Stomach smooth muscle (tissue), 2 donors: Measurements from ENCODE around the gene RAB3GAP2.
"Not testable (repeated sequence)": the region's sequence is repeated elsewhere in the genome, so short reads cannot be mapped to it uniquely, and the experiment has no call there.

Experiments
- H3K27ac ChIP-seq: one replicate; pipeline ENCODE4 v1.7.0; 2013; ENCODE audit warnings: mild to moderate bottlenecking, low read length, inconsistent platforms
- H3K27me3 ChIP-seq, 2 donors: one replicate each; pipeline ENCODE4 v1.7.0; 2013; ENCODE audit warnings: low read length in 2 of 2; ENCODE audit not compliant: insufficient read depth in 2 of 2, control insufficient read depth in 1 of 2
- H3K36me3 ChIP-seq, 2 donors: one replicate each; pipeline ENCODE4 v1.7.0; 2013; ENCODE audit warnings: low read length in 2 of 2; ENCODE audit not compliant: control insufficient read depth in 2 of 2, insufficient read depth in 2 of 2
- H3K4me1 ChIP-seq: one replicate; pipeline ENCODE4 v1.7.0; 2013; ENCODE audit warnings: low read length; ENCODE audit not compliant: control insufficient read depth, insufficient read depth
- H3K4me3 ChIP-seq, 2 donors: one replicate each; pipeline ENCODE4 v1.7.0; 2013; ENCODE audit warnings: low read length in 2 of 2
- H3K9ac ChIP-seq, 2 donors: one replicate each; pipeline ENCODE4 v1.7.0; 2013; ENCODE audit warnings: low read length in 2 of 2, mild to moderate bottlenecking in 1 of 2
- H3K9me3 ChIP-seq, 2 donors: one replicate each; pipeline ENCODE4 v1.7.0; 2013; ENCODE audit warnings: low read length in 2 of 2; ENCODE audit not compliant: control insufficient read depth in 2 of 2
- donor health status: healthy.
- donor health status: Pancreatic carcinoma.

Gene RAB3GAP2

DNA sequence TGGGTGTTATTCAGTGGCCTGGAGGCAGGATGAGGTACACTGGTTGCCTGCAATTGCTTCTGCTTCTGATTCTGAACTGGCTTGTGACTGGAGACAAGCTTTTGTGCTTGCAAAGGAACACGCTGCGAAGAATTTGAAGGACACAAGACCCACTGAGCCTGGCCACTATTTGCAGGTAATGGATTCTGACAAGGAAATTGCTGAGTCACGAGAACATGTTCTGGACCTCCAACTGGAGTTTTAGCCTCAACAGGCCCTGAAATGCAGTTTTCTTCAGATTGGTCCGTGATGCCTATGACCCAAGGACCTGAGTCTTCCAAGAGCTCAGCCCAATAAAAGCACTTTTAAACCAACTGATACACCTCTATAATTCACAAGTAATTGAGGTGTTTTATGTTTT, 4.6 kb downstream of the RAB3GAP2 start:
- Histone ChIP-seq H3K27ac (no peak overlapping the region), H3K9me3 (no peaks in the 10 kb centered on the region), H3K9ac (no peak overlapping the region), H3K27me3 (no peaks in the 10 kb centered on the region), H3K4me1 (peaks cover 11% of the 10 kb centered on the region), H3K4me3 (no peak overlapping the region), H3K36me3 (peaks cover 6 to 12% of the 10 kb centered on the region in 2 donors)

DNA sequence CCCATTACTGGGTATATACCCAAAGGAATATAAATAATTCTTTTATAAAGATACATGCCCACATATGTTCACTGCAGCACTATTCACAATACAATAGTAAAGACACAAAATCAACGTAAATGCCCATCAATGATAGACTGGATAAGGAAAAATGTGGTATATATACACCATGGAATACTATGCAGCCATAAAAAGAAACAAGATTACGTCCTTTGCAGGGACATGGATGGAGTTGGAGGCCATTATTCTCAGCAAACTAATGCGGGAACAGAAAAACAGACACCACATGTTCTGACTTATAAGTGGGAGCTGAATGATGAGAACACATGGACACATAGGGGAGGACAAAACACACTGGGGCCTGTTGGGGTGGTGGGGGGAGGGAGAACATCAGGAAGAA, 12.0 kb downstream of the RAB3GAP2 start:
- not testable (repeated sequence) for H3K27ac ChIP-seq, H3K9ac ChIP-seq, H3K4me3 ChIP-seq, H3K27me3 ChIP-seq, H3K4me1 ChIP-seq, H3K36me3 ChIP-seq, H3K9me3 ChIP-seq

DNA sequence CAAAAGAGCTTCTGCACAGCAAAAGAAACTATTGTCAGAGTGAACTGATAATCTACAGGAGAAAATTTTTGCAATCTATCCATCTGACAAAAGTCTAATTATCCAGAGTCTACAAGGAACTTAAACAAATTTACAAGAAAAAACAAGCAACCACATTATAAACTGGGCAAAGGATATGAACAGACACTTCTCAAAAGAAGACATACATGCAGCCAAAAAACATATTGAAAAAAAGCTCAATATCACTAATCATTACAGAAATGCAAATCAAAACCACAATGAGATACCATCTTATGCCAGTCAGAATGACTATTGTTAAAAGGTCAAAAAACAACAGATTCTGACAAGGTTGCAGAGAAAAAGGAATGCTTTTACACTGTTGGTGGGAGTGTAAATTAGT, 12.5 kb downstream of the RAB3GAP2 start:
- not testable (repeated sequence) for H3K27ac ChIP-seq, H3K9me3 ChIP-seq, H3K36me3 ChIP-seq, H3K9ac ChIP-seq, H3K4me3 ChIP-seq, H3K27me3 ChIP-seq, H3K4me1 ChIP-seq

DNA sequence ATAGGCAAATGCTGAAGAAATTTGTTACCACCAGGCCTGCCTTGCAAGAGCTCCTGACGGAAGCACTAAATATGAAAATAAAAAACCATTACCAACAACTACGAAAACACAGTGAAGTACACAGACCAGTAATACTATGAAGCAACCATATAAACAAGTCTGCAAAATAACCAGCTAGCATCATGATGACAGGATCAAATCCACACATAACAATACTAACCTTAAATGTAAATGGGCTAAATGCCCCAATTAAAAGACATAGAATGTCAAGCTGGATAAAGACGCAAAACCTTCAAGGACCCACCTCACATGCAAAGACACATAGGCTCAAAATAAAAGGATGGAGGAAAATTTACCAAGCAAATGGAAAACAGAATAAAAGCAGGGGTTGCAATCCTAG, 16.1 kb downstream of the RAB3GAP2 start:
- H3K9me3 ChIP-seq, H3K36me3 ChIP-seq, H3K4me1 ChIP-seq, H3K27ac ChIP-seq, H3K4me3 ChIP-seq, H3K27me3 ChIP-seq, H3K9ac ChIP-seq: not testable (repeated sequence)

DNA sequence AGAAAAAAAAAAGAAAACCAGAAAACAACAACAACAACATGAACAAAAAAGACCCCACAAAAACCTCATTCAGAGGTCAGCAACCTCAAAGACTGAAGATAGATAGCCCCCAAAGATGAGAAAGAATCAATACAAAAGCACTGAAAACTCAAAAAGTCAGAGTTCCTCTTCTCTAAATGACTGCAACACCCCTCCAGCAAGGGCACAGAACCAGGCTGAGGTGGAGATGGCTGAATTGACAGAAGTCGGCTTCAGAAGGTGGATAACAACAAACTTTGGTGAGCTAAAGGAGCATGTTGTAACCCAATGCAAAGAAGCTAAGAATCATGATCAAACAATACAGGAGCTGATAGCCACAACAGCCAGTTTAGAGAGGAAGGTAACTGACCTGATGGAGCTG, 17.0 kb downstream of the RAB3GAP2 start:
- no peak overlapping the region for H3K27ac ChIP-seq
- no peak overlapping the region for H3K4me3 ChIP-seq
- no peak overlapping the region for H3K9ac ChIP-seq
- H3K9me3 ChIP-seq = no peaks in the 10 kb centered on the region
- peaks cover 9% of the 10 kb centered on the region in 2 donors for H3K36me3 ChIP-seq
- no peaks in the 10 kb centered on the region for H3K4me1 ChIP-seq
- no peaks in the 10 kb centered on the region for H3K27me3 ChIP-seq

DNA sequence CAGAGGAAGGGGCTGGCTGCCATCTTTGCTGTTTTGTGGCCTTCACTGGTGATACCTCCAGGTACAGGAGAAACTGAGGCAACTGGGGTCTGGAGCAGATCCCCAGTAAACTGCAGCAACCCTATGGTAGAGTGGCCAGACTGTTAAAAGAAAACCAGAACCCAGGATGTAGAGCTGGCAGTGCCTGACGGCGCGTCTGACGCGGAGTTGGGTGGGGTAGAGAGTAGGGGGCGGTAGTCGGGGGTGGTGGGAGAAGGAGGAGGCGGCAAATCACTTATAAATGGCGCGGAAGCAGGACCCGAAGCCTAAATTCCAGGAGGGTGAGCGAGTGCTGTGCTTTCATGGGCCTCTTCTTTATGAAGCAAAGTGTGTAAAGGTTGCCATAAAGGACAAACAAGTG, 19.0 kb downstream of the RAB3GAP2 start:
- not testable (repeated sequence) for H3K4me1 ChIP-seq, H3K36me3 ChIP-seq, H3K27me3 ChIP-seq, H3K9ac ChIP-seq, H3K27ac ChIP-seq, H3K9me3 ChIP-seq, H3K4me3 ChIP-seq

DNA sequence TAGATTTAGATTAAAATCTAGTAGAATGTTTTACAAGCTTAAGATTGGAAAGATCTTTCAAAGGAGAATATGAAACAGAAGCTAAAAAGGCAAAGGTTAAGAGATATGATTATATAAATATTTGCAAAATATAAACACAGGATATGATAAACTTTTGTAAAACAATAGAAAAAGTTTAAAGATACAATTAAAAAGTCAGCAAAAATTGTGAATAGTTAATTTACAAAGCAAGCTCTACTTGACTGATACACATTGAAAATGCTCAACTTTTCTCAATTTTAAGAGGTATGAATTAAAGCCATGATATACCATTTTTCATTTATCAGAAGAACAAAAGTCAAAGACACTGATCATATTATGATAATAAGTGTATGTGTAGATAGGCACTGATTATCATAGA, 21.0 kb downstream of the RAB3GAP2 start:
- no peak overlapping the region for H3K9ac ChIP-seq
- peaks cover 9% of the 10 kb centered on the region in 2 donors for H3K36me3 ChIP-seq
- H3K4me3 ChIP-seq = no peak overlapping the region
- H3K4me1 ChIP-seq = no peaks in the 10 kb centered on the region
- H3K27ac ChIP-seq = no peak overlapping the region
- no peaks in the 10 kb centered on the region for H3K9me3 ChIP-seq
- no peaks in the 10 kb centered on the region for H3K27me3 ChIP-seq

DNA sequence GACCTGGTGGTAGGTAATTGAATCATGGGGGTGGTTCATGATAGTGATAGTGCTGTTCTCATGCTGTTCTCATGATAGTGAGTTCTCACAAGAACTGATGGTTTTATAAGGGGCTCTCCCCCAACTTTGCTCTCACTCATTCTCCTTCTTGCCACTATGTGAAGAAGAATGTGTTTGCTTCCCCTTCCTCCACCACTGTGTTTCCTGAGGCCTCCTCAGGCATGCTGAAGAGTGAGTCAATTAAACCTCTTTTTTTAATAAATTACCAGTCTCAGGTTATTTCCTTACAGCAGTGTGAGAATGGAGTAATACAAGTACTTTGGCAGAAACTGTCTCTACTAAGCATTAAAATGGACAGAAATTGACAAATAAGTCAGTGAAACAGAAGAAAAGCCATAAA, 21.6 kb downstream of the RAB3GAP2 start:
- no peak overlapping the region for H3K9ac ChIP-seq
- no peaks in the 10 kb centered on the region for H3K9me3 ChIP-seq
- H3K27me3 ChIP-seq = no peaks in the 10 kb centered on the region
- H3K36me3 ChIP-seq = peaks cover 9% of the 10 kb centered on the region in 2 donors
- H3K27ac ChIP-seq = no peak overlapping the region
- no peak overlapping the region for H3K4me3 ChIP-seq
- no peaks in the 10 kb centered on the region for H3K4me1 ChIP-seq

DNA sequence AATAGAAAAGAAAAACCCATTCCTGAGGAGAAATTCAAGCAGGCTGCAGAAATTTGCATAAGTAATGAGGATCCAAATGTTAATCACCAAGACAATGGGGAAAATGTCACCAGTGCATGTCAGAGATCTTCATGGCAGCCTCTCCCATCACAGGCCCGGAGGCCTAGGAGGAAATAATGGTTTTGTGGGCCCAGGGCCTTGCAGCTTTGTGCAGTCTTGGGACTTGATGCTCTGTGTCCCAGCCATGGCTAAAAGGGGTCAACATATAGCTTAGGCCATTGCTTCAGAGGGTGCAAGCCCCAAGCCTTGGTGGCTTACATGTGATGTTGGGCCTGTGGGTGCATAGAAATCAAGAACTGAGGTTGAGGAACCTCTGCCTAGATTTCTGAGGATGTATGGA, 22.7 kb downstream of the RAB3GAP2 start:
- H3K36me3 ChIP-seq = peaks cover 9% of the 10 kb centered on the region in 2 donors
- no peaks in the 10 kb centered on the region for H3K27me3 ChIP-seq
- H3K9me3 ChIP-seq = no peaks in the 10 kb centered on the region
- no peak overlapping the region for H3K9ac ChIP-seq
- H3K4me3 ChIP-seq = no peak overlapping the region
- H3K27ac ChIP-seq = no peak overlapping the region
- no peaks in the 10 kb centered on the region for H3K4me1 ChIP-seq

DNA sequence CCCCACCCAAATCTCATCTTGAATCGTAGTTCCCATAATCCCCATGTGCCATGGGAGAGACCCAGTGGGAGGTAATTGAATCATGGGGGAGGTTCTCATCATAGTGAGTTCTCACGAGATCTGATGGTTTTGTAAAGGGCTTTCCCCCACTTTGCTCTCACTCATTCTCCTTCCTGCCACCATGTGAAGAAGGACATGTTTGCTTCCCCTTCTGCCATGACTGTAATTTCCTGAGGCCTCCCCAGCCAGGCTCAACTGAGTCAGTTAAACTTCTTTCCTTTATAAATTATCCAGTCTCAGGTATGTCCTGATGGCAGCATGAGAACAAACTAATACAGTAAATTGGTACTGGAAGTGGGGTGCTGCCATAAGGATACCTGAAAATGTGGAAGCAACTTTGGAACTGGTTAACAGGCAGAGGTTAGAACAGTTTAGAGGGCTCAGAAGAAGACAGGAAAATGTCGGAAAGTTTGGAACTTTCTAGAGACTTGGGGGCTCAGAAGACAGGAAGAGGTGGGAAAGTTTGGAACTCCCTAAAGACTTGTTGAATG, 23.5 kb downstream of the RAB3GAP2 start:
- H3K9me3 ChIP-seq, H3K27me3 ChIP-seq, H3K4me3 ChIP-seq, H3K9ac ChIP-seq, H3K27ac ChIP-seq, H3K4me1 ChIP-seq, H3K36me3 ChIP-seq: not testable (repeated sequence)

DNA sequence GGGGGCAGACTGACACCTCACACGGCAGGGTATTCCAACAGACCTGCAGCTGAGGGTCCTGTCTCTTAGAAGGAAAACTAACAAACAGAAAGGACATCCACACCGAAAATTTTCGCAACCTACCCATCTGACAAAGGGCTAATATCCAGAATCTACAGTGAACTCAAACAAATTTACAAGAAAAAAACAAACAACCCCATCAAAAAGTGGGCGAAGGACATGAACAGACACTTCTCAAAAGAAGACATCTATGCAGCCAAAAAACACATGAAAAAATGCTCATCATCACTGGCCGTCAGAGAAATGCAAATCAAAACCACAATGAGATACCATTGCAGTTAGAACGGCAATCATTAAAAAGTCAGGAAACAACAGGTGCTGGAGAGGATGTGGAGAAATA, 26.4 kb downstream of the RAB3GAP2 start:
- H3K36me3 ChIP-seq, H3K9ac ChIP-seq, H3K4me3 ChIP-seq, H3K27me3 ChIP-seq, H3K9me3 ChIP-seq, H3K27ac ChIP-seq, H3K4me1 ChIP-seq: not testable (repeated sequence)

DNA sequence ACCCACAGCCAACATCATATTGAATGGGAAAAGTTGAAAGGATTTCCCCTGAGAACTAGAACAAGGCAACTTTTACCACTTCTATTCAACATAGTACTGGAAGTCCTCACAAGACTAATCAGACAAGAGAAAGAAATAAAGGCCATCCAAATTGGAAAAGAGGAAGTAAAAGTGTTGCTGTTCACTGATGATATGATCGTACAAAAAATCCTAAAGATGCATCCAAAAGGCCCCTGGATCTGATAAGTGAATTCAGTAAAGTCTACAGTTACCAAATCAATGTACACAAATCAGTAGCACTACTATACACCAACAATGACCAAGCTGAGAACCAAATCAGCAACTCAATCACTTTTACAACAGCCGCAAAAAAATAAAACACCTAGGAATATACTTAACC, 28.3 kb downstream of the RAB3GAP2 start:
- no peak overlapping the region for H3K4me3 ChIP-seq
- H3K9me3 ChIP-seq = no peaks in the 10 kb centered on the region
- no peaks in the 10 kb centered on the region for H3K4me1 ChIP-seq
- no peaks in the 10 kb centered on the region for H3K27me3 ChIP-seq
- H3K36me3 ChIP-seq = no peaks in the 10 kb centered on the region
- H3K27ac ChIP-seq = no peak overlapping the region
- H3K9ac ChIP-seq = no peak overlapping the region
